Suprapubic skin (tissue), 4 donors: ENCODE results near the gene NTM. TPM values are rescaled to one million over a fixed set of nuclear protein-coding genes. Genes with fewer than 3 reads are reported as not detected.

Experiments used
- DNase-seq, 2 donors: peaks; one replicate each; pipeline ENCODE4 v3.0.0-alpha.2; 2019; ENCODE audit warnings: low spot score in 2 of 2
- H3K27ac ChIP-seq: fragments of 200-600 bp; sonication (generic); one replicate; pipeline ENCODE4 v1.5.1; 2019
- H3K27me3 ChIP-seq: fragments of 200-600 bp; sonication (generic); one replicate; pipeline ENCODE4 v1.5.1; 2019
- H3K36me3 ChIP-seq: fragments of 200-600 bp; sonication (generic); one replicate; pipeline ENCODE4 v1.5.1; 2019
- H3K4me1 ChIP-seq: fragments of 200-600 bp; sonication (generic); one replicate; pipeline ENCODE4 v1.5.1; 2019
- H3K4me3 ChIP-seq: fragments of 200-600 bp; sonication (generic); one replicate; pipeline ENCODE4 v1.5.1; 2019; ENCODE audit warnings: mild to moderate bottlenecking
- H3K9me3 ChIP-seq: fragments of 200-600 bp; sonication (generic); one replicate; pipeline ENCODE4 v1.5.1; 2019
- EP300 ChIP-seq: sonication (generic); formaldehyde crosslinking; IDR thresholded peaks from one replicate; pipeline ENCODE4 v1.6.1; 2017; ENCODE audit warnings: antibody characterized with exemption
- POLR2A ChIP-seq, 2 donors: fragments of 450-650 bp; IDR thresholded peaks; one replicate each; pipeline ENCODE4 v1.6.1; 2017; ENCODE audit warnings: antibody characterized with exemption in 2 of 2, mild to moderate bottlenecking in 2 of 2, moderate library complexity in 2 of 2
- POLR2AphosphoS5 ChIP-seq, 3 donors: sonication (generic); formaldehyde crosslinking; IDR thresholded peaks; one replicate each; pipeline ENCODE4 v1.6.1; 2017; ENCODE audit warnings: antibody characterized with exemption in 3 of 3
- WGBS: methylation state at CpG from one replicate; pipeline ENCODE4 v1.1.5; 2018; 5-methylcytosine and 5-hydroxymethylcytosine counted together
- total RNA-seq, 4 donors: library from RNA; depleted of rRNA; stranded (reverse); fragments of >200 nt; gene quantifications; one replicate each; pipeline ENCODE4 v1.1.0, GENCODE V29; 2016
- TF ChIP-seq, protein P1 (sequence below), 2 donors: fragments of 200-600 bp in 1 of 2; fragments of 450-650 bp in 1 of 2; sonication (generic) in 1 of 2; IDR thresholded peaks; one replicate each; pipeline ENCODE4 v1.5.1; 2016 to 2019; ENCODE audit warnings: antibody characterized with exemption in 2 of 2, mild to moderate bottlenecking in 1 of 2, moderate library complexity in 1 of 2

Gene NTM
- total RNA-seq, 4 donors from 2014 or later: 0.19 to 19.1 (median 2.1) TPM

DNA sequence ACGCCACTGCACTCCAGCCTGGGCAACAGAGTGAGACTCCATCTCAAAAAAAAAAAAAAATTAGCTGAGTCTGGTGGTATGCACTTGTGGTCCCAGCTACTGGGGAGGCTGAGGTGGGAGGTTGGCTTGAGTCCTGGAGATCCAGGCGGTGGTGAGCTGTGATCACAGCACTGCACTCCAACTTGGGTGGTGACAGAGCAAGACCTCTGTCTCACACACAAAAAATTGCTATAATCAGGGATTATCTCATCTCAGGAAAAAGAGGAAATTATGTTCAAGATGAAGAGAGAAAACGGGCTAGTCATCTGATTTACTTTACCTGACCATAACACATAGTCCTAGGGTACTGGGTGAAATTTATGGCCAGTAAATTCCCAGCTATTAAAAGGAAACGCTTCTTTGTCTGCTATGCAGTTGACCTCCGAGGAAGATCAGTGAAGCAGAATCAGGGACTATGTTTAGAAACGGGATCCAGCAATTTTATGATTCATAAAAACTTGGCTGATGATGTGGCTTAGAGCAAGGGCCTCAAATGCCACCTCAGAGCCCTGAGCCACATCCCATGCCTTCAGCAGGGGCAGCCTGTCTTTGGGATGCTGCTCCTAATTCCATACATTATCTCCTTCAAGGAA, 386.2 kb downstream of the NTM start:
- no peak for DNase-seq
- TF ChIP-seq POLR2A (IDR thresholded peaks at IDR 0.05) (no peak), EP300 (no peak), POLR2AphosphoS5 (IDR thresholded peaks at IDR 0.05) (no peak)
- TF ChIP-seq, protein P1, sequence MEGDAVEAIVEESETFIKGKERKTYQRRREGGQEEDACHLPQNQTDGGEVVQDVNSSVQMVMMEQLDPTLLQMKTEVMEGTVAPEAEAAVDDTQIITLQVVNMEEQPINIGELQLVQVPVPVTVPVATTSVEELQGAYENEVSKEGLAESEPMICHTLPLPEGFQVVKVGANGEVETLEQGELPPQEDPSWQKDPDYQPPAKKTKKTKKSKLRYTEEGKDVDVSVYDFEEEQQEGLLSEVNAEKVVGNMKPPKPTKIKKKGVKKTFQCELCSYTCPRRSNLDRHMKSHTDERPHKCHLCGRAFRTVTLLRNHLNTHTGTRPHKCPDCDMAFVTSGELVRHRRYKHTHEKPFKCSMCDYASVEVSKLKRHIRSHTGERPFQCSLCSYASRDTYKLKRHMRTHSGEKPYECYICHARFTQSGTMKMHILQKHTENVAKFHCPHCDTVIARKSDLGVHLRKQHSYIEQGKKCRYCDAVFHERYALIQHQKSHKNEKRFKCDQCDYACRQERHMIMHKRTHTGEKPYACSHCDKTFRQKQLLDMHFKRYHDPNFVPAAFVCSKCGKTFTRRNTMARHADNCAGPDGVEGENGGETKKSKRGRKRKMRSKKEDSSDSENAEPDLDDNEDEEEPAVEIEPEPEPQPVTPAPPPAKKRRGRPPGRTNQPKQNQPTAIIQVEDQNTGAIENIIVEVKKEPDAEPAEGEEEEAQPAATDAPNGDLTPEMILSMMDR (IDR thresholded peaks at IDR 0.05): no peak

DNA sequence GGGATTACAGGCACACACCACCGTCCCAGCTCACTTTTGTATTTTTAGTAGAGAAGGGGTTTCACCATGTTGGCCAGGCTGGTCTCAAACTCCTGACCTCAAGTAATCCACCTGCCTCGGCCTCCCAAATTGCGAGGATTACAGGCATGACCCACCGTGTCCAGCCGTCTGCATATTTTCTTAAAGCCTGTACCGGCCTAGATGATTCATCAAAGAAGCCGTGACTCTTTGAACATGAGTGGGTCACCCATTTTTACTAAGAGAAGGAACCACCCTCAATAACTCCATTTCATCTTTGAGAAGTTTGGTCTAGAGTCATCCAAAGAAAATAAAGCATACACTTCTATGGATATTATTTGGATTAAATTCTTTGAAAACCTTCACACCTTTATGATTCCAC, 388.3 kb downstream of the NTM start:
- WGBS: 92% methylated on average over 7 of the region's 7 CpGs

More for the DNA sequence above, 386.2 kb downstream of the NTM start:
- no peaks in the 10 kb centered on the region for H3K9me3 ChIP-seq
- no peak overlapping the region for H3K4me3 ChIP-seq
- 48% methylated on average over 6 of the region's 6 CpGs for WGBS
- H3K27me3 ChIP-seq: peaks cover 3% of the 10 kb centered on the region
- no peaks in the 10 kb centered on the region for H3K36me3 ChIP-seq
- H3K27ac ChIP-seq: no peak overlapping the region
- no peaks in the 10 kb centered on the region for H3K4me1 ChIP-seq

DNA sequence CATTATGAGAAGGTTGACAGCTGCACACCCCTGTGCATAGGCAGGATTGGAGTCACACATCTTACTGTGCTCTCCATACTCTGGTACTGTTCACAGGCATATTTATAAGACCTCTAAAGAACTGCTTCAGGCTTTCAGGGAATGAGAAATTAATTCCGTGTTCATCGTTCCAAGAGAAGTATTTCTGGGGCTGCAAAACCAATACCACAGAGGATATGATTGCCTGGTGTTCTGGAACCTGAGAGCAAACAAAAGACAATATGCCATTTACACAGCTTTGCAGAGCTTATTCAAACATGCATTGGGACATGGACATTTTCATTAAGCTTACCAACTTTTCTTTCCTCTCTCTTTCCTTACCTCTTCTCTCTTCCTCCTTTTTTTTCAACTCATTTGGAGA, 388.7 kb downstream of the NTM start:
- no peaks in the 10 kb centered on the region for H3K36me3 ChIP-seq
- H3K4me3 ChIP-seq: no peak overlapping the region
- no peaks in the 10 kb centered on the region for H3K4me1 ChIP-seq
- TF ChIP-seq POLR2AphosphoS5 (IDR thresholded peaks at IDR 0.05): no peak
- TF ChIP-seq, protein P1 (IDR thresholded peaks at IDR 0.05): no peak
- no peak for TF ChIP-seq EP300
- TF ChIP-seq POLR2A (IDR thresholded peaks at IDR 0.05): no peak
- H3K9me3 ChIP-seq: no peaks in the 10 kb centered on the region
- 76% methylated on average over 2 of the region's 2 CpGs for WGBS
- no peak overlapping the region for H3K27ac ChIP-seq
- DNase-seq: no peak
- H3K27me3 ChIP-seq: peaks cover 9% of the 10 kb centered on the region

More for the DNA sequence above, 388.3 kb downstream of the NTM start:
- H3K4me1 ChIP-seq: no peaks in the 10 kb centered on the region
- peaks cover 9% of the 10 kb centered on the region for H3K27me3 ChIP-seq
- no peak for DNase-seq
- TF ChIP-seq POLR2AphosphoS5 (IDR thresholded peaks at IDR 0.05) (no peak), POLR2A (IDR thresholded peaks at IDR 0.05) (no peak), EP300 (no peak)
- TF ChIP-seq, protein P1 (IDR thresholded peaks at IDR 0.05): no peak
- no peaks in the 10 kb centered on the region for H3K9me3 ChIP-seq
- no peak overlapping the region for H3K4me3 ChIP-seq
- no peak overlapping the region for H3K27ac ChIP-seq
- no peaks in the 10 kb centered on the region for H3K36me3 ChIP-seq

DNA sequence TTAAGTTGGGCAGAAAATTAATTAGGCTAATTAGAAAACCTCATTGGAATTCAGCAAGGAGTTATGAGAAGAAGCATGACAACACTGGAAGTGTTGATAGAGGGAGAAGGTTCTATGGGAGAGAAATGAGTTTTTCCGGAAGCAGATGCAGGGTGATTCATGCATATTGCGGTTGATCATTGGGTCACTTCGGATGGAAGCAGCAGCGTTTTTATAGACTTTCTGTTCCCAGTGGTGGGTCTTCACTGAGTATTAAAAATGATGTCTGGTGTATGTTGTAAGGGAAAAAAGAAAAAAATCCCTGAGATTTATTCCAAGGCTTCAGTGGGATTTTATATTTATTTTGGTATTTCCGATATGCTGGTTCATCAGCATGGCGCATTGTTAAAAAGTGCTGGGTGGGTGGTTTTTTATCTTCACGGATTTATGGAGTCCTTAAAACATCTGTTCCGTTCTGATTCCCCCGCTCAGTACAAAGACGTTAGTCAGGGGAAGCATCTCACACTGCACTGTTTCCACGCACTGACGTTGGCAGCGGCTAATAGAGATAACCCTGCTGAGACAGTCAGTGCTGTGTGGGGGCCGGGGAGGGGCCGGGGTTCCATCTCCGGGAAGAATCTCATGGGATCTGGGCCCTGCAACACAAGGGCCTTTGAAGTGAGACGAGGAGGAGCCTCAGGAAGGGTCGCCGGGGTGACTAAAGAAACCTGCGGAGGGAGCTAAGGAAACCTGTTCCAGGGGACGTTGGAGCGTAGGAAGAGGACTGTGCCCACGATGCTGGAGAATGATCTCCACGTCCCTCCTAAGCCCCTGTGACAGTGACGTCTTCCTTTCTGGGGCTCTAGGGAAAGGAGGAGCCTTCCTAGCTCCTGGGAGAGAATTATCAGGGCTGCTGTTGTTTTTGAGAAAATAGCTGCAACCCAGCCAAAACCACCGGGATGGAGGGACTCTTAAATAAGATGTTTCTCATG, 390.0 kb downstream of the NTM start:
- TF ChIP-seq POLR2A (IDR thresholded peaks at IDR 0.05) (no peak), EP300 (no peak), POLR2AphosphoS5 (IDR thresholded peaks at IDR 0.05) (no peak)
- TF ChIP-seq, protein P1 (IDR thresholded peaks at IDR 0.05): no peak
- Histone ChIP-seq H3K27ac (no peak overlapping the region), H3K4me1 (no peaks in the 10 kb centered on the region), H3K27me3 (peaks cover 9% of the 10 kb centered on the region), H3K36me3 (no peaks in the 10 kb centered on the region), H3K9me3 (no peaks in the 10 kb centered on the region), H3K4me3 (no peak overlapping the region)
- no peak for DNase-seq
- WGBS: 41% methylated on average over 26 of the region's 26 CpGs
